H9 (cell line): ENCODE measurements around the gene NCKAP5. TPM values are rescaled to one million over a fixed set of nuclear protein-coding genes. Genes with fewer than 3 reads are reported as not detected.

Source experiments
- DNase-seq: peaks from one replicate; pipeline ENCODE4 v3.0.0-alpha.2; 2017
- H2AFZ ChIP-seq: one replicate; pipeline ENCODE4 v1.6.1; 2013; ENCODE audit warnings: mild to moderate bottlenecking, low read length, control low read depth, moderate library complexity
- H2AK5ac ChIP-seq: 2 replicates; pipeline ENCODE4 v1.6.1; 2013; ENCODE audit warnings: low read length, control low read depth, mixed read lengths; ENCODE audit not compliant: insufficient read length
- H2BK120ac ChIP-seq: one replicate; pipeline ENCODE4 v1.6.1; 2013; ENCODE audit warnings: low read depth, mild to moderate bottlenecking, low read length, control low read depth, inconsistent platforms; ENCODE audit not compliant: poor library complexity, severe bottlenecking
- H2BK12ac ChIP-seq: 2 replicates; pipeline ENCODE4 v1.6.1; 2013; ENCODE audit warnings: low read length, control low read depth, mixed read lengths, low read depth; ENCODE audit not compliant: insufficient read length
- H2BK15ac ChIP-seq: 2 replicates; pipeline ENCODE4 v1.6.1; 2013; ENCODE audit warnings: low read depth, low read length, control low read depth
- H2BK20ac ChIP-seq: one replicate; pipeline ENCODE4 v1.6.1; 2013; ENCODE audit warnings: low read depth, mild to moderate bottlenecking, low read length, control low read depth, inconsistent platforms; ENCODE audit not compliant: poor library complexity, severe bottlenecking
- H2BK5ac ChIP-seq: 2 replicates; pipeline ENCODE4 v1.6.1; 2013; ENCODE audit warnings: low read length, control low read depth, mixed read lengths; ENCODE audit not compliant: insufficient read length
- H3K14ac ChIP-seq: 2 replicates; pipeline ENCODE4 v1.6.1; 2013; ENCODE audit warnings: low read length, control low read depth; ENCODE audit not compliant: insufficient read depth
- H3K18ac ChIP-seq: 2 replicates; pipeline ENCODE4 v1.6.1; 2013; ENCODE audit warnings: low read depth, mild to moderate bottlenecking, mixed read lengths, low read length, control low read depth; ENCODE audit not compliant: insufficient read length
- H3K23ac ChIP-seq: 2 replicates; pipeline ENCODE4 v1.6.1; 2013; ENCODE audit warnings: low read length, control low read depth, mixed read lengths, low read depth; ENCODE audit not compliant: insufficient read length
- H3K23me2 ChIP-seq: 2 replicates; pipeline ENCODE4 v1.6.1; 2013; ENCODE audit warnings: low read depth, mild to moderate bottlenecking, mixed read lengths, low read length, control low read depth; ENCODE audit not compliant: insufficient read length, poor library complexity, severe bottlenecking
- H3K27ac ChIP-seq: 2 replicates; pipeline ENCODE4 v1.5.1; 2013; ENCODE audit warnings: low read length, control low read depth, mixed read lengths, low read depth; ENCODE audit not compliant: insufficient read length
- H3K27me3 ChIP-seq: 2 replicates; pipeline ENCODE4 v1.6.1; 2013; ENCODE audit warnings: low read length, control low read depth, inconsistent platforms; ENCODE audit not compliant: insufficient read depth
- H3K4ac ChIP-seq: 2 replicates; pipeline ENCODE4 v1.6.1; 2013; ENCODE audit warnings: low read depth, mild to moderate bottlenecking, control low read depth, inconsistent platforms, low read length, moderate library complexity
- H3K4me1 ChIP-seq: 2 replicates; pipeline ENCODE4 v1.6.1; 2013; ENCODE audit warnings: low read length, control low read depth, inconsistent platforms; ENCODE audit not compliant: insufficient read depth
- H3K4me2 ChIP-seq: 2 replicates; pipeline ENCODE4 v1.6.1; 2013; ENCODE audit warnings: low read length, control low read depth, mixed read lengths; ENCODE audit not compliant: insufficient read length, insufficient read depth
- H3K56ac ChIP-seq: 2 replicates; pipeline ENCODE4 v1.6.1; 2013; ENCODE audit warnings: low read depth, mild to moderate bottlenecking, mixed read lengths, low read length, control low read depth; ENCODE audit not compliant: insufficient read length
- H3K79me1 ChIP-seq: 2 replicates; pipeline ENCODE4 v1.6.1; 2013; ENCODE audit warnings: low read depth, mild to moderate bottlenecking, moderate library complexity, low read length, control low read depth, inconsistent platforms; ENCODE audit not compliant: insufficient read depth, poor library complexity, severe bottlenecking
- H3K79me2 ChIP-seq: 2 replicates; pipeline ENCODE4 v1.6.1; 2013; ENCODE audit warnings: low read length, control low read depth, inconsistent platforms; ENCODE audit not compliant: insufficient read depth
- H3K9ac ChIP-seq: 2 replicates; pipeline ENCODE4 v1.6.1; 2013; ENCODE audit warnings: low read length, control low read depth, mixed read lengths; ENCODE audit not compliant: insufficient read length; ENCODE audit errors: extremely low read depth
- H3K9me3 ChIP-seq: one replicate; pipeline ENCODE4 v1.6.1; 2013; ENCODE audit warnings: low read depth, low read length, inconsistent platforms; ENCODE audit not compliant: control insufficient read depth
- H3T11ph ChIP-seq: one replicate; pipeline ENCODE4 v1.6.1; 2013; ENCODE audit warnings: mild to moderate bottlenecking, low read length, control low read depth, inconsistent platforms
- H4K20me1 ChIP-seq: one replicate; pipeline ENCODE4 v1.6.1; 2013; ENCODE audit not compliant: control insufficient read depth, insufficient read length, insufficient read depth
- H4K5ac ChIP-seq: 2 replicates; pipeline ENCODE4 v1.6.1; 2013; ENCODE audit warnings: low read depth, mild to moderate bottlenecking, mixed read lengths, low read length, control low read depth; ENCODE audit not compliant: insufficient read length
- H4K8ac ChIP-seq: replicated peaks from 2 replicates; pipeline ENCODE4 v1.6.1; 2013; ENCODE audit warnings: low read length, control low read depth, mixed read lengths, low read depth; ENCODE audit not compliant: insufficient read length
- H4K91ac ChIP-seq: 2 replicates; pipeline ENCODE4 v1.6.1; 2013; ENCODE audit warnings: low read depth, mild to moderate bottlenecking, moderate library complexity, mixed read lengths, low read length, control low read depth; ENCODE audit not compliant: insufficient read length
- H3K27ac Mint-ChIP-seq, 3 experiments: 2 replicates in 2 of 3; 3 replicates in 1 of 3; pipeline ENCODE4 v1.8.0; 2020 to 2021; ENCODE audit warnings: mixed read lengths in 3 of 3, mild to moderate bottlenecking in 1 of 3, moderate library complexity in 1 of 3
- H3K27me3 Mint-ChIP-seq: 2 replicates; pipeline ENCODE4 v1.8.0; 2021; ENCODE audit warnings: low read depth, mild to moderate bottlenecking, moderate library complexity, mixed read lengths
- H3K36me3 Mint-ChIP-seq, 3 experiments: 2 replicates in 2 of 3; 3 replicates in 1 of 3; pipeline ENCODE4 v1.8.0; 2020 to 2021; ENCODE audit warnings: low read depth in 3 of 3, mixed read lengths in 3 of 3; ENCODE audit not compliant: insufficient read depth in 1 of 3
- H3K4me1 Mint-ChIP-seq, 2 experiments: 2 replicates each; pipeline ENCODE4 v1.8.0; 2020; ENCODE audit warnings: mixed read lengths in 2 of 2
- H3K4me3 Mint-ChIP-seq, 2 experiments: 2 replicates in 1 of 2; 3 replicates in 1 of 2; pipeline ENCODE4 v1.8.0; 2020 to 2021; ENCODE audit warnings: mild to moderate bottlenecking in 2 of 2, mixed read lengths in 2 of 2, moderate library complexity in 1 of 2
- H3K9me3 Mint-ChIP-seq, 2 experiments: 2 replicates in 1 of 2; 3 replicates in 1 of 2; pipeline ENCODE4 v1.8.0; 2020; ENCODE audit warnings: mild to moderate bottlenecking in 2 of 2, mixed read lengths in 2 of 2, moderate library complexity in 1 of 2
- CTCF ChIP-seq: fragments of 200-600 bp; sonication (generic); conservative IDR thresholded peaks from 3 replicates; pipeline ENCODE4 v1.8.0; 2021; ENCODE audit warnings: antibody characterized with exemption, mild to moderate bottlenecking
- WGBS: extraction: QIAGEN DNeasy Blood & Tissue Kit; methylation state at CpG from one replicate; pipeline ENCODE4 v1.1.7; 2013; ENCODE audit warnings: missing lambda C conversion rate, low lambda C conversion rate, mixed read lengths; ENCODE audit not compliant: insufficient read length; ENCODE audit errors: extremely low coverage; 5-methylcytosine and 5-hydroxymethylcytosine counted together
- total RNA-seq: library from RNA; stranded (reverse); gene quantifications from 2 replicates; pipeline ENCODE4 v1.2.1, GENCODE V29; 2021

NCKAP5 gene
- total RNA-seq, 1 experiment from 2014 or later, result 0.26 TPM

- no CpG with 5 or more reads among the region's 2 CpGs for WGBS
- Histone ChIP-seq H4K91ac (no peak overlapping the region), H3K18ac (no peak overlapping the region), H4K20me1 (no peaks in the 10 kb centered on the region), H3K4me2 (no peak overlapping the region), H2AFZ (no peak overlapping the region), H3K4ac (no peak overlapping the region), H3K9ac (no peak overlapping the region), H4K5ac (no peak overlapping the region), H3K79me2 (no peaks in the 10 kb centered on the region), H2BK5ac (no peak overlapping the region), H4K8ac (no peak overlapping the region), H3K27ac (no peak overlapping the region), H3K9me3 (no peaks in the 10 kb centered on the region), H3K23me2 (no peaks in the 10 kb centered on the region), H2BK15ac (0 out of 2 replicates have a peak overlapping the region, but pooled peaks have one; percentile 43), H3K4me1 (no peaks in the 10 kb centered on the region), H2BK12ac (no peak overlapping the region), H2BK20ac (no peak overlapping the region), H3K14ac (no peak overlapping the region), H3K79me1 (no peaks in the 10 kb centered on the region), H3T11ph (no peak overlapping the region), H2AK5ac (no peak overlapping the region), H3K27me3 (no peaks in the 10 kb centered on the region), H3K23ac (no peak overlapping the region), H2BK120ac (no peak overlapping the region), H3K56ac (no peak overlapping the region)
- Mint-ChIP-seq H3K4me1 (no peaks in the 10 kb centered on the region), H3K27ac (no peak overlapping the region), H3K27me3 (no peaks in the 10 kb centered on the region), H3K36me3 (no peaks in the 10 kb centered on the region), H3K4me3 (no peak overlapping the region), H3K9me3 (no peaks in the 10 kb centered on the region)
- no peak for TF ChIP-seq CTCF
- no peak for DNase-seq
These were observed 167.9 kb downstream of the NCKAP5 start for GRCh38 chr2:133400411-133400810.
